Endodermal cell (in vitro differentiated cells): ENCODE measurements around the gene TMEM147. TPM values are rescaled to one million over a fixed set of nuclear protein-coding genes. Genes with fewer than 3 reads are reported as not detected.

ENCODE experiments used
- DNase-seq: peaks from one replicate; pipeline ENCODE4 v3.0.0-alpha.2; 2017
- H3K27ac ChIP-seq: 2 replicates; pipeline ENCODE4 v1.5.1; 2013; ENCODE audit warnings: mild to moderate bottlenecking, low read depth, low read length, moderate library complexity
- H3K27me3 ChIP-seq: 2 replicates; pipeline ENCODE4 v1.6.1; 2013; ENCODE audit warnings: mild to moderate bottlenecking, low read length, moderate library complexity; ENCODE audit not compliant: insufficient read depth, control insufficient read depth, poor library complexity, severe bottlenecking
- H3K36me3 ChIP-seq: 2 replicates; pipeline ENCODE4 v1.7.0; 2013; ENCODE audit warnings: mild to moderate bottlenecking, low read length, moderate library complexity; ENCODE audit not compliant: control insufficient read depth, insufficient read depth
- H3K4me1 ChIP-seq: one replicate; pipeline ENCODE4 v1.7.0; 2013; ENCODE audit warnings: low read length; ENCODE audit not compliant: control insufficient read depth, insufficient read depth
- H3K4me3 ChIP-seq: 2 replicates; pipeline ENCODE4 v1.5.1; 2013; ENCODE audit warnings: mild to moderate bottlenecking, low read length, moderate library complexity
- H3K9ac ChIP-seq: 2 replicates; pipeline ENCODE4 v1.6.1; 2013; ENCODE audit warnings: mild to moderate bottlenecking, low read length, moderate library complexity; ENCODE audit not compliant: poor library complexity, severe bottlenecking; ENCODE audit errors: extremely low read depth
- H3K9me3 ChIP-seq: 2 replicates; pipeline ENCODE4 v1.6.1; 2013; ENCODE audit warnings: mild to moderate bottlenecking, low read length, moderate library complexity; ENCODE audit not compliant: control insufficient read depth
- H3K27ac Mint-ChIP-seq: 2 replicates; pipeline ENCODE4 v1.8.0; 2020; ENCODE audit warnings: mixed read lengths
- H3K27me3 Mint-ChIP-seq: 2 replicates; pipeline ENCODE4 v1.8.0; 2021; ENCODE audit warnings: mild to moderate bottlenecking, mixed read lengths; ENCODE audit not compliant: insufficient read depth
- H3K36me3 Mint-ChIP-seq: 2 replicates; pipeline ENCODE4 v1.8.0; 2020; ENCODE audit warnings: low read depth, mixed read lengths
- H3K4me1 Mint-ChIP-seq: 2 replicates; pipeline ENCODE4 v1.8.0; 2020; ENCODE audit warnings: mixed read lengths
- H3K4me3 Mint-ChIP-seq: 2 replicates; pipeline ENCODE4 v1.8.0; 2020; ENCODE audit warnings: mild to moderate bottlenecking, moderate library complexity, mixed read lengths
- H3K9me3 Mint-ChIP-seq: 2 replicates; pipeline ENCODE4 v1.8.0; 2020; ENCODE audit warnings: mild to moderate bottlenecking, mixed read lengths
- CTCF ChIP-seq: fragments of 200-600 bp; sonication (generic); conservative IDR thresholded peaks from 2 replicates; pipeline ENCODE4 v1.5.0; 2021; ENCODE audit warnings: antibody characterized with exemption, mild to moderate bottlenecking
- WGBS, 2 experiments: methylation state at CpG; one replicate each; pipeline versions ENCODE4 v1.1.5 to v1.1.7; 2013; ENCODE audit warnings: missing lambda C conversion rate in 2 of 2, mixed read lengths in 1 of 2; ENCODE audit not compliant: insufficient coverage in 1 of 2, insufficient read length in 1 of 2; 5-methylcytosine and 5-hydroxymethylcytosine counted together
- total RNA-seq, 2 donors: library from RNA; stranded (reverse); fragmentation: NEBNext Ultra II Directional in 1 of 2; extraction: Animal tissue kit (Norgen Biotek cat#: 25700) in 1 of 2; gene quantifications; 2 replicates in 1 of 2; 3 replicates in 1 of 2; pipeline ENCODE4 v1.2.1, GENCODE V29; 2021

The TMEM147 gene
- total RNA-seq, 2 donors from 2014 or later, result 109 to 119 TPM

- TF ChIP-seq CTCF, result peak; percentile 7
- Mint-ChIP-seq H3K9me3 (no peaks in the 10 kb centered on the region), H3K27me3 (peaks cover 5% of the 10 kb centered on the region), H3K36me3 (peaks cover 28% of the 10 kb centered on the region), H3K4me3 (peak overlapping the region; percentile 99), H3K27ac (no peak overlapping the region), H3K4me1 (peaks cover 28% of the 10 kb centered on the region)
- DNase-seq, result no peak
- Histone ChIP-seq H3K36me3 (peaks cover 30% of the 10 kb centered on the region), H3K27me3 (no peaks in the 10 kb centered on the region), H3K4me1 (peaks cover 14% of the 10 kb centered on the region), H3K4me3 (peak overlapping the region; percentile 100), H3K9me3 (no peaks in the 10 kb centered on the region), H3K27ac (no peak overlapping the region), H3K9ac (no peak overlapping the region)
- 33 to 44% methylated on average over 12 to 15 of the region's 15 CpGs for WGBS, 2 experiments
Measured at GRCh38 chr19:35510626-35510964, 34.8 kb upstream of the TMEM147 start.

GRCh38 chr19:35511337-35511736 lies 34.1 kb upstream of the TMEM147 start:
- Histone ChIP-seq H3K9ac (no peak overlapping the region), H3K4me3 (no peak overlapping the region), H3K4me1 (peaks cover 11% of the 10 kb centered on the region), H3K36me3 (peaks cover 23% of the 10 kb centered on the region), H3K27me3 (no peaks in the 10 kb centered on the region), H3K9me3 (no peaks in the 10 kb centered on the region), H3K27ac (no peak overlapping the region)
- peaks cover 5% of the 10 kb centered on the region for H3K27me3 Mint-ChIP-seq
- peaks cover 20% of the 10 kb centered on the region for H3K36me3 Mint-ChIP-seq
- peaks cover 26% of the 10 kb centered on the region for H3K4me1 Mint-ChIP-seq
- 76 to 84% methylated on average over 3 to 7 of the region's 7 CpGs for WGBS, 2 experiments
- no peak overlapping the region for H3K27ac Mint-ChIP-seq
- no peaks in the 10 kb centered on the region for H3K9me3 Mint-ChIP-seq
- TF ChIP-seq CTCF, result no peak
- H3K4me3 Mint-ChIP-seq, result no peak overlapping the region
- DNase-seq, result no peak

DNA sequence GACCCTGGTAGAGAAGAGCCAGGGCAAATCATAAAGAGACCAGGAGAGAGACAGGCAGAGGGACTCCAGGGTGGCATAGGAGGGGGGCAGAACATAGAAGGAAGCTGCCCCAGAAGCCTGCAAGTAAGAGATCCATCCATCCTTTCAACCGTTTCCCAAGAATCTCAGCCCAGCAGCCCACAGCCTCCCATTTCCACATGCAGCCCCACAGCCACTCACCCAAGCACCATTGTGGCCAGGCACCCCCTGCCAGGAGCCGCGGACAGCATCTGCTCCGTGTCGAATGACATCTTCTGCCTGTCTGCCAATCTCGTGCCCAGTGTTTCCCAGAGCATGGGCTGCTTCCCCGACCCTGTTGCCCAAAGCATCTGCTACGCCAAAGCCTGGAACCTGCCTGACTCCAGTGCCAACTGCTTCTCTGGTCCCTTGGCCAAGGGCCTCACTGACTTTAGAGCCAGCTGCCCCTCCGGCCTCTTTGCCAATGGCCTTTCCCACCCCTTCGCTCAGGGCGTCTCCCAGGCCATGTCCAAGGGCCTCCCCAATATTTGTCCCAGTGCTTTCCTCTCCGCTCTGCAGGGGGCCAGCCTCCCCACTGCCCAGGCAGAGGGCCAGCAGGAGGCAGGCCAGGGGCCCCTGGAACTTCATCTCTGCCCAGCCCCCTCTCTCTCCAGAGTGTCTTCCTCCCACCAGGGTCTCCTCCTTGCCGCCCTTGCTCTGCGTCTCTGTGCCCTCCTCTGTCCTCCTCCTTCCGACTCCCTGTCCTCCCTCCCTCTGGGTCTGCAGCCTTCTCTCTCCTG lies 32.4 kb upstream of the TMEM147 start:
- no peak overlapping the region for H3K27ac ChIP-seq
- Mint-ChIP-seq H3K4me3 (no peak overlapping the region), H3K36me3 (peaks cover 6% of the 10 kb centered on the region), H3K27ac (no peak overlapping the region), H3K9me3 (no peaks in the 10 kb centered on the region), H3K27me3 (peaks cover 5% of the 10 kb centered on the region), H3K4me1 (peaks cover 14% of the 10 kb centered on the region)
- TF ChIP-seq CTCF, result no peak
- no peak for DNase-seq
- peaks cover 4% of the 10 kb centered on the region for H3K4me1 ChIP-seq
- no peaks in the 10 kb centered on the region for H3K9me3 ChIP-seq
- no peak overlapping the region for H3K9ac ChIP-seq
- H3K4me3 ChIP-seq, result no peak overlapping the region
- WGBS, 2 experiments, result 88 to 93% methylated on average over 14 to 15 of the region's 15 CpGs
- H3K36me3 ChIP-seq, result peaks cover 6% of the 10 kb centered on the region
- H3K27me3 ChIP-seq, result no peaks in the 10 kb centered on the region
